Tibial nerve (tissue), 3 donors: ENCODE data around the gene SLC38A10.

Experiments
- CTCF ChIP-seq, 5 experiments: fragments of 200-600 bp in 3 of 5; fragments of 450-650 bp in 2 of 5; sonication (generic) in 3 of 5; IDR thresholded peaks; one replicate each; pipeline ENCODE4 v1.5.1; 2016 to 2019; ENCODE audit warnings: antibody characterized with exemption in 5 of 5, mild to moderate bottlenecking in 3 of 5, moderate library complexity in 2 of 5
- POLR2A ChIP-seq, 2 donors: fragments of 450-650 bp; IDR thresholded peaks; one replicate each; pipeline ENCODE4 v1.6.1; 2017; ENCODE audit warnings: antibody characterized with exemption in 2 of 2, mild to moderate bottlenecking in 2 of 2, moderate library complexity in 2 of 2

GRCh38 chr17:81260641-81261040, 34.5 kb downstream of the SLC38A10 start:
- TF ChIP-seq CTCF (IDR thresholded peaks at IDR 0.05) (no peak), POLR2A (IDR thresholded peaks at IDR 0.05) (no peak)
